ENCODE measurements around the gene ALDH2. TPM values are rescaled to one million over a fixed set of nuclear protein-coding genes. Genes with fewer than 3 reads are reported as not detected.

ALDH2 gene
- total RNA-seq, 4 donors from 2014 or later = 111 to 156 (median 130) TPM

GRCh38 chr12:111767362-111768158 is 827 bp downstream of the ALDH2 start:
- no peaks in the 10 kb centered on the region for H3K36me3 ChIP-seq
- H3K27ac ChIP-seq = peak overlapping the region; percentile 91
- no peak for DNase-seq (ENCODE audit: low spot score in 2 of 2)
- H3K4me3 ChIP-seq = peak overlapping the region; percentile 88
- peaks cover 45% of the 10 kb centered on the region for H3K4me1 ChIP-seq
- TF ChIP-seq CTCF (IDR thresholded peaks at IDR 0.05) = no peak
- no peak for TF ChIP-seq POLR2AphosphoS5 (IDR thresholded peaks at IDR 0.05)
- no peak for TF ChIP-seq POLR2A (IDR thresholded peaks at IDR 0.05)
- TF ChIP-seq EP300 (IDR thresholded peaks at IDR 0.05) = no peak
- no peaks in the 10 kb centered on the region for H3K9me3 ChIP-seq
- no peaks in the 10 kb centered on the region for H3K27me3 ChIP-seq
- WGBS = 9% methylated on average over 18 of the region's 18 CpGs

DNA sequence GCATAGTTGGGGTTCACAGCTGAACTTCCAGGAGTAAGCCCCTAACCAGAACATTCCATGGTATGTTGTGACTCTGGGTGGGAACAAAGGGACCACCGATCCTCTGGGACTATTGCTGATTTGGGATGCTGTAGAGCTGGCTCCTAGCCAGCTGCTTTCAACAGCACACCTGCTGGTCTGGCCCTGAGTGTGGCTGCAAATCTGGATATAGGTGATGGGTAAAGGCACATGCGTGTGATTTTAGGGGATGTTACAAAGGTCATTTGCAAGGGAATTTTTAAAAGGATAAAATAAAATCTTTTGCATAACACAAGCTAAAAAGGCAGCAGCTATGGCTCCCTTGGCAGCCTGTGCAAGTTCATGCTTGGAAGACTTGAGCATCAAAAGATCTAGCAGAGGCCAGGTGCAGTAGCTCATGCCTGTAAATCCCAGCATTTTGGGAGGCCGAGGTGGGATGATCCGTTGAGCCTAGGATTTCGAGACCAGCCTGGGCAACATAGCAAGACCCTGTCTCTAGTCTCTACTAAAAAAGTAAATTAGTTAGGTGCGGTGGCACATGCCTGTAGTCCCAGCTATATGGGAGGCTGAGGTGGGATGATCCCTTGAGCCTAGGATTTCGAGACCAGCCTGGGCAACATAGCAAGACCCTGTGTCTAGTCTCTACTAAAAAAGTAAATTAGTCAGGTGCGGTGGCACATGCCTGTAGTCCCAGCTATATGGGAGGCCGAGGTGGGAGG is 1.6 kb downstream of the ALDH2 start:
- H3K4me1 ChIP-seq = peaks cover 53% of the 10 kb centered on the region
- no peak for DNase-seq (ENCODE audit: low spot score in 2 of 2)
- H3K27me3 ChIP-seq = no peaks in the 10 kb centered on the region
- H3K36me3 ChIP-seq = no peaks in the 10 kb centered on the region
- 81% methylated on average over 9 of the region's 9 CpGs for WGBS
- no peaks in the 10 kb centered on the region for H3K9me3 ChIP-seq
- no peak for TF ChIP-seq CTCF (IDR thresholded peaks at IDR 0.05)
- TF ChIP-seq POLR2AphosphoS5 (IDR thresholded peaks at IDR 0.05) = no peak
- TF ChIP-seq EP300 (IDR thresholded peaks at IDR 0.05) = no peak
- TF ChIP-seq POLR2A (IDR thresholded peaks at IDR 0.05) = no peak
- H3K4me3 ChIP-seq = peak overlapping the region; percentile 88
- H3K27ac ChIP-seq = no peak overlapping the region

- Histone ChIP-seq H3K4me1 (peaks cover 65% of the 10 kb centered on the region), H3K9me3 (no peaks in the 10 kb centered on the region), H3K27me3 (no peaks in the 10 kb centered on the region), H3K36me3 (no peaks in the 10 kb centered on the region), H3K4me3 (no peak overlapping the region), H3K27ac (no peak overlapping the region)
- WGBS = 74% methylated on average over 8 of the region's 8 CpGs
- no peak for DNase-seq (ENCODE audit: low spot score in 2 of 2)
- TF ChIP-seq CTCF (IDR thresholded peaks at IDR 0.05) (no peak), POLR2AphosphoS5 (IDR thresholded peaks at IDR 0.05) (no peak), EP300 (IDR thresholded peaks at IDR 0.05) (no peak), POLR2A (IDR thresholded peaks at IDR 0.05) (no peak)
Measured at GRCh38 chr12:111769599-111769998, 2.9 kb downstream of the ALDH2 start.

DNA sequence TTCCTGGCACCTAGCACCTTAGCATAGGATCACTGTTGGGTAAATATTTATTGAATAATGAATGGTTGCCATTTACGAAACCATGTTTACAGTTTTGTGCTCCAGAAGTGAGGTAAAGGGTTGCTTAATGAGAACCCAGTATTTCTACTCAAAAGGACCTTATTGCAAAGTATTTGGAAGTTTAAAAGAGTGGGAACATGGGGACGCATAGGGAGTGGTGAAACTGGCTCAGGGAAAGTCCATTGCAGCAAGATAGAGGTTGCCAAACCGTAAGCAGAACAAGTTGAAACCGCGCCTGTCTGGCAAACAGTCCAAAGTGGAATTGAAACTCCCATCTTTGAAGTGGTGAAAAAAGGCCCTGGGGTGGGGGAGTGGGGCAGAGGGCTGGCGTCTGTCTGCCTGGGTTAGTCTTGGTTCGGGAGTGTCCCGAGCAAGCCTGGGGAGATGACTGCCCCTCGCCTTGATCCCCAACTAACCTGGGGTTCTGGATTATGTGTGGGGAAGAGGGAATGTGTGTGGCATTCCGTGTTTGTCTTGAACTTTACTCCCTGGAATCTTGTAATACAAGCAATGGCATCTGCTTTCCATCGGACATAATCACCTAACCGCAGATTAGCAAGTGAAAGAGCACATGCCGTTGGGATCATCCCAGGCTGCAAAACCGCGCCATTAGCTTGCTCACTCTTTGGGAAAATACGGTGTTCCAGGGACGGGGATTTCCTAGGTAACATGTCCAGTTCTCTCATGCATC is 7.2 kb downstream of the ALDH2 start:
- Histone ChIP-seq H3K36me3 (peaks cover 5% of the 10 kb centered on the region), H3K9me3 (no peaks in the 10 kb centered on the region), H3K27ac (peak overlapping the region; percentile 90), H3K4me3 (peak overlapping the region; percentile 11), H3K27me3 (no peaks in the 10 kb centered on the region), H3K4me1 (peaks cover 76% of the 10 kb centered on the region)
- TF ChIP-seq CTCF (IDR thresholded peaks at IDR 0.05) (no peak), POLR2AphosphoS5 (IDR thresholded peaks at IDR 0.05) (peak in 2 of 3 donors; percentile 49 to 87)
- WGBS = 20% methylated on average over 17 of the region's 17 CpGs
- peak; percentile 87 to 93 for DNase-seq (ENCODE audit: low spot score in 2 of 2)
